Activated CD8-positive, alpha-beta T cell treated with anti-CD3 and anti-CD28 coated beads for 36 hours (primary cell): Measurements from ENCODE around the gene OAS3. TPM values are rescaled to one million over a fixed set of nuclear protein-coding genes. Genes with fewer than 3 reads are reported as not detected.
A peak's percentile ranks its signal among the peaks of the same experiment; 100 is the strongest.

Source experiments
- ATAC-seq: fragments of 200-7000 bp; cut with Tn5 transposase; one replicate; pipeline ENCODE4 v1.10.0; 2021; ENCODE audit warnings: mild to moderate bottlenecking, moderate library complexity
- CTCF ChIA-PET: fragments of 350-600 bp; sonication (Branson Sonifier 250); formaldehyde crosslinking; loops from one replicate; lab custom pipeline; 2021; ENCODE audit warnings: antibody characterized with exemption; lab: Charles Lee
- POLR2A ChIA-PET: fragments of 350-600 bp; sonication (Branson Sonifier 250); formaldehyde crosslinking; loops from one replicate; lab custom pipeline; 2021; ENCODE audit warnings: antibody characterized with exemption; lab: Charles Lee
- DNase-seq: peaks from one replicate; pipeline ENCODE4 v3.0.0-alpha.2; 2020
- H3K27ac Mint-ChIP-seq: one replicate; pipeline ENCODE4 v1.8.0; 2021; ENCODE audit warnings: mild to moderate bottlenecking, mixed read lengths
- H3K27me3 Mint-ChIP-seq: one replicate; pipeline ENCODE4 v1.8.0; 2021; ENCODE audit warnings: mixed read lengths
- H3K36me3 Mint-ChIP-seq: one replicate; pipeline ENCODE4 v1.8.0; 2021; ENCODE audit warnings: low read depth, mixed read lengths
- H3K4me1 Mint-ChIP-seq: one replicate; pipeline ENCODE4 v1.8.0; 2021; ENCODE audit warnings: low read depth, mixed read lengths
- H3K4me3 Mint-ChIP-seq: one replicate; pipeline ENCODE4 v1.8.0; 2021; ENCODE audit warnings: mild to moderate bottlenecking, moderate library complexity, mixed read lengths
- H3K9me3 Mint-ChIP-seq: one replicate; pipeline ENCODE4 v1.8.0; 2021; ENCODE audit warnings: mixed read lengths
- intact Hi-C: fragments of 100-400 bp; cut with micrococcal nuclease; formaldehyde crosslinking; loops from one replicate; pipeline ENCODE4 v1.10.0; 2022
- total RNA-seq, 2 experiments: library from RNA; stranded (reverse); gene quantifications; one replicate each; pipeline ENCODE4 v1.2.3, GENCODE V29; 2021
- TF ChIP-seq, protein P1 (sequence below): fragments of 200-600 bp; IDR thresholded peaks from one replicate; pipeline ENCODE4 v1.8.0; 2022; ENCODE audit warnings: antibody characterized with exemption, mild to moderate bottlenecking

The OAS3 gene
- total RNA-seq, 2 experiments from 2014 or later, result 21.4 to 22.2 TPM

DNA sequence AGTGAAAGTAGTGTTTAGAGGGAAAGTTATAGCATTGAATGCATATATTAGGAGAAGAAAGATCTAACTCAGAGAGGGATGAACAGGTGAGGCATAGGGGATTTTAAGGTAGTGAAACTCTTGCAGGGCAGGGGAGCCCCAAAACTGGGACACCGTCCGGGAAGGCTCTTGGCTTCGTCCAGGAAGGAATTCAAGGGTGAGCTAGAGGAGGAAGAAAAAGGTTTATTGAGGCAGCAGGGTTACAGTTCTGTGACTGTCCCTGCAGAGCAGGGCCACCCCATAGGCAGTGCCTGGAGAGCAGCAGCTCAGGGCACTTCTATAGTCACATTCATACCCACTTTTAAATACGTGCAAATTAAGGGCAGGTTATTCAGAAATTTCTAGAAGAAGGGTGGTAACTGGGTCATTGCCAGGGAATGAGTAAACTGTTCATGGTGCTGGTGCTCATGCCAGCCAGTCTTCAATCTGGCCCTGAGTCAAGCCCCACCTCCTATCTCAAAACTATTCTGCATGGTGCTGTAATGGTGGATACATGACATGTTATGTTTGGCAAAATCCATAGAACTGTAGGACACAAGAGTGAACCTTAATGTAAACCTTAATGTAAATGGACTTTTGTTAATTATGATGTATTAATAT is 32.7 kb upstream of the OAS3 start:
- intact Hi-C loops, result no loop called here
- no peak for DNase-seq

DNA sequence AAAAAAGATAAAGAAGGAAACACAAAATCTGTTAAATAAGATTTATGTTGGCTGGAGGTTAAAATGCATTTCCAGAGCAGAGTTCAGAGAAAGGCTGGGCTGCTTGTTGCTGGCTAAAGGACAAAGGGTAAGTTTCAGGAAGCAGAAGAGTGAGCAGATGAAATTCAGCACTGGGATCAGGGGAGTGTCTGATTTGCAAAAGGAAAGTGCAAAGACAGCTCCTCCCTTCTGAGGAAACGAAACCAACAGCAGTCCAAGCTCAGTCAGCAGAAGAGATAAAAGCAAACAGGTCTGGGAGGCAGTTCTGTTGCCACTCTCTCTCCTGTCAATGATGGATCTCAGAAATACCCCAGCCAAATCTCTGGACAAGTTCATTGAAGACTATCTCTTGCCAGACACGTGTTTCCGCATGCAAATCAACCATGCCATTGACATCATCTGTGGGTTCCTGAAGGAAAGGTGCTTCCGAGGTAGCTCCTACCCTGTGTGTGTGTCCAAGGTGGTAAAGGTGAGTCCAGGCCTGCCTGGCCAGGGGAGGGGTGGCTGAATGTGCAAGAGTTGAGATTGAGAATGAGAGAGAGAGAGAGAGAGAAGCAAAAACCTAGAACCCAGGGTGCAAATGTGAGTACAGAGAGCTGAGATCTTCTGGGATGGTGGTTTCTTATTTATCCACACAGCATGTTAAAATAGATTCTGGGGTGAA is 31.4 kb upstream of the OAS3 start, which contains the start of gene OAS1:
Gene OAS1 (plus strand): TSS at position 251 of the 703 bp plus-strand sequence. CDS start 78 bp downstream, at position 329.
- Mint-ChIP-seq H3K4me1 (peaks cover 51% of the 10 kb centered on the region), H3K27me3 (no peaks in the 10 kb centered on the region), H3K9me3 (no peaks in the 10 kb centered on the region), H3K4me3 (peak within 1 kb of the TSS; percentile 94), H3K27ac (peak within 1 kb of the TSS; percentile 94), H3K36me3 (peaks cover 5% of the 10 kb centered on the region)
- ChIA-PET POLR2A (interaction anchor here (0.8 to 3.8 kb wide), 7 partner anchors 11 to 420 kb away, joined by 3 to 28 read pairs (median 3); partner anchors contain the start of gene OAS2), CTCF (interaction anchor here (0.6 to 4.5 kb wide), 10 partner anchors 8 to 192 kb away, joined by 3 to 24 read pairs (median 5); partner anchors contain the start of genes OAS2 and OAS3)
- intact Hi-C loops, result no loop called here
- TF ChIP-seq, protein P1, sequence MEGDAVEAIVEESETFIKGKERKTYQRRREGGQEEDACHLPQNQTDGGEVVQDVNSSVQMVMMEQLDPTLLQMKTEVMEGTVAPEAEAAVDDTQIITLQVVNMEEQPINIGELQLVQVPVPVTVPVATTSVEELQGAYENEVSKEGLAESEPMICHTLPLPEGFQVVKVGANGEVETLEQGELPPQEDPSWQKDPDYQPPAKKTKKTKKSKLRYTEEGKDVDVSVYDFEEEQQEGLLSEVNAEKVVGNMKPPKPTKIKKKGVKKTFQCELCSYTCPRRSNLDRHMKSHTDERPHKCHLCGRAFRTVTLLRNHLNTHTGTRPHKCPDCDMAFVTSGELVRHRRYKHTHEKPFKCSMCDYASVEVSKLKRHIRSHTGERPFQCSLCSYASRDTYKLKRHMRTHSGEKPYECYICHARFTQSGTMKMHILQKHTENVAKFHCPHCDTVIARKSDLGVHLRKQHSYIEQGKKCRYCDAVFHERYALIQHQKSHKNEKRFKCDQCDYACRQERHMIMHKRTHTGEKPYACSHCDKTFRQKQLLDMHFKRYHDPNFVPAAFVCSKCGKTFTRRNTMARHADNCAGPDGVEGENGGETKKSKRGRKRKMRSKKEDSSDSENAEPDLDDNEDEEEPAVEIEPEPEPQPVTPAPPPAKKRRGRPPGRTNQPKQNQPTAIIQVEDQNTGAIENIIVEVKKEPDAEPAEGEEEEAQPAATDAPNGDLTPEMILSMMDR, result no peak
- ATAC-seq (peak; percentile 89), DNase-seq (peak; percentile 44)

More for the DNA sequence above, 32.7 kb upstream of the OAS3 start:
- H3K27me3 Mint-ChIP-seq, result no peaks in the 10 kb centered on the region
- no peaks in the 10 kb centered on the region for H3K9me3 Mint-ChIP-seq
- no peak overlapping the region for H3K4me3 Mint-ChIP-seq
- H3K4me1 Mint-ChIP-seq, result peaks cover 50% of the 10 kb centered on the region
- peak overlapping the region; percentile 37 for H3K27ac Mint-ChIP-seq
- peaks cover 1% of the 10 kb centered on the region for H3K36me3 Mint-ChIP-seq
- CTCF ChIA-PET, result interaction anchor here (1.9 to 4.5 kb wide), 3 partner anchors 6 to 73 kb away, joined by 6 to 24 read pairs (median 20); partner anchors contain the start of genes OAS2 and OAS3
- no peak for ATAC-seq
- POLR2A ChIA-PET, result interaction anchor here (0.6 to 2.0 kb wide), 3 partner anchors 33 to 83 kb away, joined by 3 to 8 read pairs (median 3); no protein-coding TSS in a partner anchor
- TF ChIP-seq, protein P1, result no peak

DNA sequence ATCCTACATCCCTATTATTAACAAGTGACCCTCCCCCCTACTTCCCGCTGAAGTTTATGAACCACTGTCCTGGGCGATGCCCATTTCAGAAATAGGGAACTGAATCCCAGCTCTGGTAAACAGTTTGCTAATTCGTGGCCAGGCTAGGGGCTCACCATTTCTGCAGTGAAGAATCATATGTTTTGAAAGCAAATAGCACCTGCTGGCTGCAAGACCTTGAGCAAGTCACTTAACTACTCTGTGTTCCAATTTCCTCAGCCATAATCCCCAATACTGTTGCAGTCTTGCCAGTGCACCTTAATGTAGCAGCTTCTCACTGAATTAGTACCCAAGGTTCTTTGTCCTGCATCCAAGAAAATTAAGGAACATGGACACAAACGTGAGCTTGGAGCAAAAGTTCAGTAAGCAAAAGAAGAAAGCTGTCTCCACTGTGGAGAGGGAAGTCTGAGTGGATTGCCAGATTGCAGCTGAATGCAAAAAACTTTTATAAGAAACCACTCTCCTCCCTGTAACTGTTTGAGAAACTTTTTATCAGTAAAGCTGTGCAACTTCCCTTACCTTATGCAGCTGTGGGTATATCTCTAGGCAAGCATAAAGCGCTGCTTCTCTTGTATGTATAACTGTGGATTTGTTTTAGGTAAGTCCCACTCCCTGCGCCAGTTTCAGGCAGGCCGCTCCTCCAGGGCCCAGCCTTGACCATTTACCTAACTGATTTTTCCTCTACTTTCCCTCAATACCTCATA is 30.7 kb upstream of the OAS3 start:
- POLR2A ChIA-PET, result interaction anchor here (0.8 to 3.8 kb wide), 7 partner anchors 12 to 419 kb away, joined by 3 to 28 read pairs (median 3); partner anchors contain the start of genes OAS2 and OAS3
- TF ChIP-seq, protein P1, result no peak
- peaks cover 46% of the 10 kb centered on the region for H3K4me1 Mint-ChIP-seq
- no peaks in the 10 kb centered on the region for H3K27me3 Mint-ChIP-seq
- ATAC-seq (no peak), DNase-seq (no peak)
- H3K4me3 Mint-ChIP-seq, result peak overlapping the region; percentile 94
- peaks cover 10% of the 10 kb centered on the region for H3K36me3 Mint-ChIP-seq
- no peaks in the 10 kb centered on the region for H3K9me3 Mint-ChIP-seq
- CTCF ChIA-PET, result interaction anchor here (0.6 to 4.5 kb wide), 11 partner anchors 8 to 191 kb away, joined by 3 to 24 read pairs (median 4); partner anchors contain the start of genes OAS2 and OAS3
- peak overlapping the region; percentile 94 for H3K27ac Mint-ChIP-seq
- intact Hi-C loops, result no loop called here

DNA sequence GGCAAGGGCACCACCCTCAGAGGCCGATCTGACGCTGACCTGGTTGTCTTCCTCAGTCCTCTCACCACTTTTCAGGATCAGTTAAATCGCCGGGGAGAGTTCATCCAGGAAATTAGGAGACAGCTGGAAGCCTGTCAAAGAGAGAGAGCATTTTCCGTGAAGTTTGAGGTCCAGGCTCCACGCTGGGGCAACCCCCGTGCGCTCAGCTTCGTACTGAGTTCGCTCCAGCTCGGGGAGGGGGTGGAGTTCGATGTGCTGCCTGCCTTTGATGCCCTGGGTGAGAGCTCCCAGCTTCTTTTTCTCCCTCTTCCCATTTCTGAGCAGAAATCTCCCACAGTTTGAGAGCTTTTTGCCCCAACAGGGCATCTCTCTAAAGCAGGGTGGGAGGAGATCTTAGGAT is 29.7 kb upstream of the OAS3 start:
- H3K27me3 Mint-ChIP-seq, result no peaks in the 10 kb centered on the region
- POLR2A ChIA-PET, result interaction anchor here (1.6 to 3.8 kb wide), 2 partner anchors 70 to 418 kb away, joined by 3 to 28 read pairs; partner anchors contain the start of gene OAS2
- peaks cover 8% of the 10 kb centered on the region for H3K9me3 Mint-ChIP-seq
- peaks cover 45% of the 10 kb centered on the region for H3K4me1 Mint-ChIP-seq
- CTCF ChIA-PET, result interaction anchor here (0.9 to 4.5 kb wide), 4 partner anchors 9 to 190 kb away, joined by 3 to 20 read pairs (median 3); no protein-coding TSS in a partner anchor
- peak overlapping the region; percentile 94 for H3K4me3 Mint-ChIP-seq
- no peak for ATAC-seq
- TF ChIP-seq, protein P1, result no peak
- no peak for DNase-seq
- peaks cover 18% of the 10 kb centered on the region for H3K36me3 Mint-ChIP-seq
- H3K27ac Mint-ChIP-seq, result peak overlapping the region; percentile 23
- intact Hi-C loops, result no loop called here
